Ureter (tissue), 1 donor: Measurements from ENCODE around the gene DSG1. TPM values are rescaled to one million over a fixed set of nuclear protein-coding genes. Genes with fewer than 3 reads are reported as not detected.
"Not testable (repeated sequence)": the region's sequence is repeated elsewhere in the genome, so short reads cannot be mapped to it uniquely, and the experiment has no call there.

ENCODE experiments used
- DNase-seq: peaks from one replicate; pipeline ENCODE4 v3.0.0-alpha.2; 2020; ENCODE audit warnings: low spot score
- total RNA-seq: library from RNA; stranded (reverse); gene quantifications from one replicate; pipeline ENCODE4 v1.2.4, GENCODE V29; 2023
- donor health status: DM: yes; HTN: yes; CAD: no.

The DSG1 gene
- total RNA-seq = 0.13 TPM

DNA sequence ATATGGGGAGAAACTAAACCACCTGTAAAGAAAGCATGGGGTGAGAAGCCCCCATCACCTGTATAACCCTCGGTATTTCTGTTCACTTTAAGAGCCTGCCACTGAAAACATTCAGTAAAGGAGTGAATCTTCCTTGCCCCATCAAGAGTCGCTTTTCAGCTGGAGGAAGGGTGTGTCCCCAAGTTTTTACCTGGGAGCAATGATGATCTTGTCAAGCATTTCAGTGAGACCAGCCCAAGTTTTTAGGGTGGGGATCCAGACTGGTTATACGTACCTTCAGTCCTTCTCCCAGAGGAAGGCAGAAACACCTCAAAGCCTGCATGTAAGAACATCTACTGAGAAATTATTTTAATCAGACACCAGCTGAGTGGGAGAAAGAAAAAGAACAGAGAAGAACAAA is at the start of gene DSG1:
DSG1 (plus strand) TSS at position 301 of the 400 bp plus-strand sequence. CDS start 141 bp downstream, outside the sequence.
- DNase-seq = no peak

DNA sequence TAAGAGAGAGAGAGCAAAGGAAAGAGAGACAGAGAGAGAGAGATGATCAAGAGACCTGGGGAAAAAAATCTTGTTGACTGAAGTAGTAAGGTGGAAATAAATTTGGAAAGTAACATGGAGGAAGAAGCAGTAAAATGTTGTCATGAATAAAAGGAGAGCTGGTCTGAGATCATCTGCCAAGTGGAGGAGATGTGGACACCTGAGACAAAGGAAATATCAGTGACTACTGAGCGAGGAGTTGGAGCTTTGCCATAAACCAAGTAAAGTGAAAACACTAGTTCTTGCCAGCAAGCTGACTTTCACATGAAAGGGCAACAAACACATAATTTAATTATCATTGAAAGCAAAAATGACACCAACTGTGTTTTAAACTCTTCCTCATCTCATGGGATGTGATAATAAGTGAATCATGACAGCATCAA is 49.0 kb upstream of the DSG1 start:
- no peak for DNase-seq

DNA sequence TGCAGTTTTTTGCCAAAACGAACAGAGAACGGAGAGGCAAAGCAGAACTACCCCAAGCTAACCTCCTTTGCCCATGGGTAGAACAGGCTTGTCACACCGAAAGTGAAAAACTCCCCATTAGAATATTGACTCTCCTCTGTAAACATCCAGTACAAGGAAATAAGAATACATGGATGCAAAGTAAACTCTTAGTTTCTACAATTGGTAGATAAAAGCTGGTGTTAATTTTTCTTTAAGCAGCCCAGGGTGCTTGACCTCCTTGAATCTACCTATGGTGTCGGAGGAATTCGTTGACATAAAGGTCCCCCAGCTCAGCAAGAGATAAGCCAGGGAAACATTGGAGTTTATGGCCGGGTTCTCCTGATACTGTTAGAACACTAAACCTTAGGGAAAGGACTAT is 48.4 kb upstream of the DSG1 start:
- no peak for DNase-seq

DNA sequence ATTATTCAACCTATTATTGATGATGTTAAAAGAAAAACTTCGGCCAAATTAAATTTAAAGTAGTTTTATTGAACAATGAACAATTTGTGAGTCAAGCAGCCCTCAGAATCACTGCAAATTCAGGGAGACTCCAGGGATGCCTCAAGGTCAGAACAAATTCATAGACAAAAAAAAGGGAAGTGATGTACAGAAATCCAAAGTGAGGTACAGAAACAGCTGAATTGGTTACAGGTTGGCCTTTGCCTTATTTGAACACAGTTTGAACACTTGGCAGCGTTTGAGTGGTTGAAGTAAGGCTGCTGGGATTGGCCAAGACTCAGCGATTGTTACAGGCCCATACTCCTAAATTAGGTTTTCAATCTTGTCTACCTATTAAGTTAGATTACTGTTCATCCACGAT is 47.4 kb upstream of the DSG1 start:
- no peak for DNase-seq

DNA sequence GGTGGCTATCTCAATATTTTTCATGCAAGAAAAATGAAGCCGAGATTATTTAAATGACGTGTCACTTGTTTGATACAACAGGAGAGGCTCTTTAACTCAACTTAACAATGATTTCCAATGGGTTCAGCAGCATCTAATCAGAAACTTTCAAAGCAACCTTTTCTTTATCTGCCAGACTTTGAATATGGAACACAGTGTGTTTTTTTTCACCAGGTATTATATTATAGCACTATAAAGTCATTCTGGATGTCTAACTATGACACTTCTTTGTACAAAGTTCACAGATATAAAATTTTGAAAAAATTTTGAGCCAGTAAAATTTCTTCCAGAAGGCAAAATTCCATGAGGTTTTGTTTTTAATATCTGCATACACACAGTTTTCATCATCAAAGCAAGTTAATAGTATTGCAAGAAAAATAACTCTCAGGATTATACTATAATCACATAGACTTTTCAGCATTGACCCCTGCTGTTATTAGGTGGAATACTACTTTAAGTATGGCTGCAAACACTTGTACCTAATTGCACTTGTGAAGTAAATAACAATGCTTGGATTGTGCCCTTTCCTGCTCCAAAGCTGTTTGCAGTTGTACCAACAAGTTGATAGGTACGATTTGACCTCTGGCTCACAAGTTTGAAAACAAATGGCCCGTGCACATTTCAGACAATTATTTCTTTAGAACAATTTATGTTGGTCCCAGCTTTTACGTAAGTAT is 44.0 kb upstream of the DSG1 start:
- no peak for DNase-seq

DNA sequence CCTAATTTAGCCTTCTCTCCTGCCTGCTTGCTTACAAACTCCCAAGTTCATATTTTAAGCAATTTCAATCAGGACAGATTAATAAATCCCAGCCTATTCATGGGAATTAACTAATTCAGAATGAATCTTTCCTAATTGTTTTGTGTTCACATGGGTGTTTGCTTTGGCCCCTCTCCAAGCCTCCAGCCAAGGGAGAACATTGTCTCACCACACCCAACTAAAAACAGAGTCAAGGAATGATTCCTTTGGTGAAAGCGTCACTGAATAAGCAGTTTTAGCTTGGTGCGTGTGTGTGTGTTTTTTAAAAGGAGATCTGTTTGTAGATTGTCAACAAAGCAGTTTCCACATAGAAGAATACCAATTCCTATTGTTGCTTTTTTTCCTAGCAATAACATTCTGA is 43.0 kb upstream of the DSG1 start:
- DNase-seq = no peak

DNA sequence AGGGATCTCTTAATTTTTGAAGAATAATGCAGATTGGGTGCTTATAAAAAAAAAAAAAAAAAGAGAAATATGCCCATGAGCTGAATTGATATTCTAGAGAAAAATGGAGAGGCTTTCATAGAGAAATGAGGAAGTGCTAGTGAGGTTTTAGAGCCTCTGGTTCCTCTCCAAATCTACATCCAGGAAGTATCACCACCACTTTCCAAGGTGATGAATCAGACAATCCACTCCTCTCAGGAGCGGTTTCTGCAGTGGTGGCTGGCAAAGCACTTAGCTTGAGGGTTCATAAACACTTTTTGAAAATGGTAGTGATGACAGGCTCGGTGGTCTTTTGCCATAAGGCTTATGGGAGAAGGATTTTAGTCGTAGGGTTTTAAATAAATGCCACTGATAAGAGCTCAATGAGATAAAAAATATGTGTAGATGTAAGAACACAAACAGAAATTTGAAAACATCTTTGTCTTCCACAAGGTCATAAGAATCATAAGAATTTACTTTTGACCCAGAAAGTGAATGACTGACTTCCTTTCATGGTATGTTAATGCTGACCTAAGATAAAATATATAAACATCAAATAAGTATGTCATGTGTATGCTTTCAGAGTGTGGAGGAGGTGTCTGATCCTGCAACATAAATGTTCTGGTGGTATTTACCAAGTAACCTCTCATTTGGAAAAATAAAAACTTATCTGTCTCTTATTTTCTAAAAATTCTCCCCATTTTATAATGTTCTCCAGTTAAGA is 42.1 kb upstream of the DSG1 start:
- no peak for DNase-seq

DNA sequence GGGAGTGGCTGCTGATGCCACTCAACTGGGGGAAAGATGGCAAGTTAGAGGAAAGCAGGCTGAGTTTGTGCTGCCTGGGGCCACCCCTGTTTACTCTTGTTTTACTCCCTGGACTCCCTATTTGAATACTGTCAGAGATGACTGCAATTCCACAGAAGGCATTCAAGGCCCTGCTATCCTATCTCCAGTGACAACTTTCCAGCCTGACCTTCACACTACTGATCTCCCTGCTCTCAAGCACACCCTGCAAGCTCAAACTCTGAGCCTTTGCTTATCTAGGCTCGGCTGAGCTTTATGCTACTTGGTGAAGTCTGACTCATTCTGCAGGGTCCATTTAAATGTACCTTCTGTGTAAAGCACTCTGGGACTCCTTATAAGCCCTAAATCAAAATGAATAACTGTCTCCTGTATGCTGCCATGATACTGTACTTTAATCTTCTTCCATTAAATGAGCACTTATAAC is 39.3 kb upstream of the DSG1 start:
- DNase-seq = no peak

DNA sequence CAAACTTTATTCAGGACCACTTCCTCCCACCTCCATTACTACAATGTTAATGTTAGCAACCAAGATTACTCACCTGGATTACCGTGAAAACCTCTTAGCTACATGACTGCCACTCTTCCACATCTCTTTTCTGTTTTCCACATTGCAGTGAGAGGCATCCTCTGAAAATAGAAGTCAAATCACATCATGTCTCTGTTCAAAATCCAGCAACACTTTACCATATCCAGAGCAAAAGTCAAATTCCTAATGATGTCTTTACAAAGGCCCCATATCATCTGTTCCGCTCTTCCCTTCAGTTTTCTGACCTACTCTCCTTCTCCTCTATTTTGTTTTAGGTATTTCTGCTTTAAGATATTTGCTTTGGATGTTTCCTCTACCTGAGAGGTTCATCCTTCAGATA is 37.5 kb upstream of the DSG1 start:
- DNase-seq = no peak

DNA sequence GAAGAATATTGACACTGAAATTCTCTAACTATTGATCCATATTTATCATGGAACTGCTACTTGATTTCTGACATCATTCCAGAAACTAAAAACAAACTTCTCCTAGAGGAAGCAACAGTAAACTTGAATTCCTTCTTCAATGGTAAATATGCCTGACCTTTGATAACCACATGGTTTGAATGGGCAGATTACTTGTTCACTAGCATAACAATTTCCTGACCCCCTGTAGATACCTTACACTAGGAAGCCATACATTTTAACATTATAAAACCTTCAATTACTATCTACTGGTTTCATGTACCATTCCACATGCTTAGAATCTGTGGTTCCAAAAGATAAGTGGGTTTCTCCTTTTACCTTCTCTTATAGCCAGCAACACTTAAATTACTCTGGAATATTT is 36.5 kb upstream of the DSG1 start:
- no peak for DNase-seq

DNA sequence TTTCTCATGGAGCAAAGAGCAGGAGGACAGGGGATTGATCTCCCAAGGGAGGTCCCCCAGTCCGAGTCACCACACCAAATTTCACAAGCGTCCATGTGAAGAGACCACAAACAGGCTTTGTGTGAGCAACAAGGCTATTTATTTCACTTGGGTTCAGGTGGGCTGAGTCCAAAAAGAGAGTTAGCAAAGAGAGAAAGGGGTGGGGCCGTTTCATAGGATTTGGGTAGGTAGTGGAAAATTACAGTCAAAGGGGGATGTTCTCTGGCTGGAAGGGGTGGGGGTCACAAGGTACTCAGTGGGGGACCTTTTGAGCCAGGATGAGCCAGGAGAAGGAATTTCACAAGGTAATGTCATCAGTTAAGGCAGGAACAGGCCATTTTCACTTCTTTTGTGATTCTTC is 28.5 kb upstream of the DSG1 start:
- DNase-seq = not testable (repeated sequence)

DNA sequence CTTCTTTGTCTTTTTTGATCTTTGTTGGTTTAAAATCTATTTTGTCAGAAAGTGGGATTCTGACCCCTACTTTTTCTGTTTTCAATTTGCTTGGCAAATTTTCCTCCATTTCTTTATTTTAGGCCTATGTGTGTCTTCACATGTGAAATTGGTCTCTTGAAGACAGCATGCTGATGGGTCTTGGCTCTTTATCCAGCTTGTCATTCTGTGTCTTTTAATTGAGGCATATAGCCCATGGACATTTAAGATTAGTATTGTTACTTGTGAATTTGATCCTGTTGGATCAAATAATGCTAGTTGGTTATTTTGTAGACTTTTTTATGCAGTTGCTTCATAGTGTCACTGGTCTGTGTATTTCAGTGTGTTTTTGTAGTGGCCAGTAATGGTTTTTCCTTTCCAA is 26.3 kb upstream of the DSG1 start:
- DNase-seq = no peak

DNA sequence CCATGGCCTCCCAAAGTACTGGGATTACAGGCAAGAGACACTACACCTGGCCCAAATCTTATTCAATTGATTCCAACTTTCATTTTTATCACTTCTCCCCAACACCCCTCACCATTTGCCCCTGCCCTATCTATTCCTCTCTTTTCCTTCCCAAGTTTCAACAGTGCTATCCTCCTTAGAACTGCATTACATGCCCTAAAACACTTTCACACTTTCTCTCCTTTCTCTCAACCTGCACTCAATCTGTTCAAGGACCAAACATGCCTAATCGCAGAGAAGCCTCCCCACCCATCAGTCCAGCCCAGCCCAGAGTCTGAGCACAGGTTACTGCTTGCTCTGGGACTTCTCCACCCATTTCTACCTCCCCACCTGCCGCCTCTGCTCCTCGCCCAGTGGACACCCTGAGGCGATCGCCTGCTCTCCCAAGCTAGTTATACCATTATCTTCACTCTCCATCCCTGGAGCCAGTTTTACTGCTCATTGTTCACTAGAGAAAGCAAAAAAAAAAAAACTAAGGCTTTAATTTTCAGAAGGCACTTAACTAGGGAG is 23.7 kb upstream of the DSG1 start:
- DNase-seq = no peak

DNA sequence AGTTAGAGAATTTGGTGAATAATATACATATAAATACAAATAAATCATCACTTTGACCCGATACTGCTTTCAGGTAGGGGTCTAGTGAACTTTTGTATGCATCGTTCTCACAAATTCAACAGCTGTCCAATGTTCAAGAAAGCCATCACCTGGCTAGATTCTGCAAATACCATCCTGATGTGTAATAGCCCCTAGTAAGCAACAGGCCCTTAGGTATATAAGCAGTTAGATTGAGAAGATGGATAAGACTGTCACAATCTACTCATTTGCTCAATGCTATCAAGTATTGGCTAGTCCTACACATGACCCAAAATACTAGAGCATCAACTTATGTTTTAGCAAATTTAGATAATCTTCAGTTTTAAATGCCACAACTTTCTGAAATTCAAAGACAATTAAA is 20.7 kb upstream of the DSG1 start:
- no peak for DNase-seq

DNA sequence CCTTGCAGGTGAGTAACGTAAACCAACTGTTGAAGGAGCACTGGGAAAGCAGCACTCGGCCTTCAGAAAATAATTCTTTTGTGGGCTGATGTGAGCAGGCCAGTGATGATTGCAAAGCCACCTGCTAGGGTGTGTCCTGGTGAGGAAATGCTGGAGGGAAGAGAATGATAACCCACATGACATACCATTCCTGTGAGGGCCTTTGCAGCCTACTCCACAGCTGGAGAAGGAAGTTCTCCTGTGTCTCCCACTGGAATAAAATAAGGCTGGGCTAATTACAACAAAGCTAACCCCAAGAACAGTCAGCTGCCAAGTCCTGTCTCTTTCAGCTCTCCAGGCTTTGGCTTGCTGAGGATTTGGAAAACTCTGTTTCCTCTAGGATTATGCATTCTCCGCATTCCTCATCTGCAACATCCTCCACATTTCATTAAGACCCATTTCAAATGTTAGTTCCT is 16.7 kb upstream of the DSG1 start:
- no peak for DNase-seq

DNA sequence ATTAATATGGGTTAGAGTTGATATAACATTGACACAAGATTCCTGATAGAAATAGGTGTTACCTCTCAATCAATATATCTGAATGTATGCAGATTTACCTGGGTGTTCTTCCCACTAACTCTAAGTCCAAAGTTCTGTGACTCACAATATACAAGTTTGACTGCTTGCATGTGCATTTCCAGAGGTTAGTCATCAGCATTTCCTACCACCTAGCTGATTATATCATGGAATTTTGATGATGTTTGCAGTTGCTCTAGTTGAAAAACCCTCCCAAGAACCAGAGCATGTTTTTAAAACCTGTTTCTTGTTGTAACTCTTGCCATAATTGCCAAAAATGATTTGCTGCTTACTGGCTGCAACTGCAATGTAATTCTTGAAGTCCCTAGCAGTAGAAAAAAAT is 15.0 kb upstream of the DSG1 start:
- DNase-seq = no peak

DNA sequence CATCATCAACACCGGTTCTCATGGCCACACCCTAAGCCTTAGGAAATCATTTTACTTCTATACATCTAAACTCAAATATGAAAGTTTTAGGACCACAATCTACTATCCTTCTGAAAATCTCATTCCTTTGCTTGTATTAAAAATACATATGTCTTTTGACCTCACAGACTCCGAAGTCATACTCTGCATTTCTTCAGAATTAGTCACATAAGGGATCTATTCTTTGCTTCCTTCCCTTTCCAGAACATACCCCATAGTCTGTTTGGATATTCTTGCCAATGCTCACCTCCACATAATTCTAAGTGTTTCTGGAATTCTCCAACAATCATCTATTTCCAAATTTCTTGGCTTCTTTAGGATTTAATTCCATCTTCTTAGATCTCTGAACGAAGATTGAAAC is 14.2 kb upstream of the DSG1 start:
- no peak for DNase-seq

DNA sequence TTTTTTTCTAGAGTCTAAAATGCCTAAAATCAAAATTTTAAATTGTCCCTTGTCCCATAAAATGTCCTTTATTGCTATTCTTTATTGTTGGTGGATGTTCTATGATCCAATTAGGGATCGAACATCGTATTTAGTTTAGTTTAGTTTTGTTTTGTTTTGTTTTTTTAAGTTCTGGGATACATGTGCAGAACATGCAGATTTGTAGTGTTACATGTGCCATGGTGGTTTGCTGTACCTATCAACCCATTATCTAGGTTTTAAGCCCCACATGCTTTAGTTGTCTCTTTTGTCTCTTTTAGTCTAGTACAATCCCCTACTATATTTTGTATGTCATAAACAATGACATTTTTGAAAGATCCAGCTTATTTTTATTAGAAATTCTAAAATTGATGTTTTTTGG is 8.8 kb upstream of the DSG1 start:
- DNase-seq = no peak

DNA sequence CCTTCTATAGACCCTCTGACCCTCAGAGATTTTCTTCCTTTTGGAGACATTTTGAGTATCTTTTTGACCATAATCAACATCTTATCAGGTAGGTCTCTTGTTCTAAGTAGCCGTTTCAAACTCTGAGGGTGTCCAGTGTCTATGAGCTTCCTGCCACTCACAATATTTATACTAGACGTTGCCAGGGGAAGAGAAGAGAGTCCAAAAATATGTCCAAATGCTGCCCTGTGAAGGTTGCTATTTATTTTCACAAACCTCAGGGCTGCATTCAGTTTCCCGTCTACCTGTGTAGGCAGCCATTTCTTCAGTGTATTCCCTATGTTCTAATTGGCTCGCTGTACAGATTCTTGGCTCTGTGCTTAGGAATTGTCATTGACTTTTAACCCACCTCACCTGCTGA is 986 bp upstream of the DSG1 start:
- no peak for DNase-seq

DNA sequence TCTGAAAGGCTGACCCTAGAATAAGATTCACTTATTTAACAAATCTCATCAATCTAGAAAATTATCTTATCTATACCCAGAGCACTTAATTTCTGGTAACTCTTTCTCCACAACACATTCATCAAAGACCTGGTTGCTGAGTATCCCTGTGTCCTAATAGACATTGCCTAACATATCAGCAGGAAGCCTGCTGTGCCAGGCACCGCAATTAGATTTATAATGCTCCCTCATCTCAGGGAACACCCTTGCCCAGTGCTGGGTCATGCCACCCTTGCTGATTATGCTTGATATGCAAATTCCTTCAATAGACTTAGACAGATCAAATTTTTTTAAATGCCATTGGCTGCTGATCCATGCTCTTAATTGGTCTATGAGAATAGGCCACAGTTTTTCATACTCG is 3.8 kb downstream of the DSG1 start:
- no peak for DNase-seq

DNA sequence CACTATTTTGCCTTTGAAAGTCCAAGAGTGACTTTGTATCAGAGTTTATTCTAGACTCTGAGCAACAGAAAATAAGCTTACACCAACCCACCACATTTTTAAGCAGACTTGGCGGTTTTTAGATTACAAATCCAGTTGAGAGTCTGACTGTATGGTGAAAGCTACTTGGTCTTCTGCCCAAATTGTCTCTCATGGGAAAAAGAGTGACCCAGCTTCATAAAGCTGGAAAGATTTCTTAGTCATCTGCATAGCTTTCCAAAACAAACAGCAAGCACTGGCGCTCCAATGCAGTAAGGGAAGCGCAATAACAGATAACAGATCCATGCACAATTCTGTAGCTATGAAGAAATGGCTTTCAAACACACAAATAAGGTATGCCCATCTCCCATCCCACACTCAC is 7.1 kb downstream of the DSG1 start:
- DNase-seq = no peak

DNA sequence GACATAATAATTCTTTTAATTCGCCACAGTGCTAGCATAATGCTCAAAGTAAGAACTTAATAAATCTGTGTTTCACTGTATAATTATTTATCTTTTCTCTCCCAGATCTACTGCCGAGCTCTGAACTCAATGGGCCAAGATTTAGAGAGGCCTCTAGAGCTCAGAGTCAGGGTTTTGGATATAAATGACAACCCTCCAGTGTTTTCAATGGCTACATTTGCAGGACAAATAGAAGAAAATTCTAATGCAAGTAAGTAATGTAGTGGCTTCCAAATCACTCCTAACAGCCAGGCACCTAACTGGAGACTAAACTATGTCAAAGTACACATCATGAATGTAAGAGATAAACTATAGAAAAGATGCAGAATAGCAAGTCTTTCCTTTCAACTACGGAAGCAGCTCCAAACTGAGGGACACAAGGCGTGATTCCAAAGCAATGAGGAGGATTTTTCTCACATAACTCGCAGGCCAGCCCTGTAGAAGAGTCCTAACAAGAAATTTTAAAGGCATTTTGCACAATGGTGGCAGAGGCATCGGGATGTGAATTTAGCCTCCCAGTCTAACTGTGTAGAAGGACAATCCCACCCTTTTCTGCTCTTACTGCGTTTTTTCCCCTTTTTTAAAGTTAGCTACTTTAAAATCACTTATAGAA is 12.0 kb downstream of the DSG1 start:
- DNase-seq = no peak

DNA sequence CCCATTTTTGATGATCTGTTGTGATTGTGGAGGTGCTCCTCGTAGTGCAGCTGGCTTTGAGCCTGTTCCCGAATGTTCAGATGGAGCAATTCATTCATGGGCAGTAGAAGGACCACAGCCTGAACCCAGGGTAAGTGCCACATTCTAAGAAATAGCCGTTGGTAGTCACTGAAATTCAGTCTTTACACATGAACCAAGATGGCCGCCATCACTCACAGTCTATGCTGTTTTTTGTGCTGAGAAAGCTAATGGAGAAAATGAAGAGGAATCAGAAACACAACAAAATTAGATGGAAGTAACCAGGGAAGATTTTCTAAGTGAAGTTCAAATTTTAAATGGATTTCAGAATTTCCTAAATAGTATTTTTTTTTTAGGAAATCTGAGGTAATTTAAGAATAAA is 25.5 kb downstream of the DSG1 start:
- no peak for DNase-seq
